Vagina (tissue), 2 donors: Measurements from ENCODE around the gene CAP2.

Experiments used
- CTCF ChIP-seq, 3 experiments: fragments of 450-650 bp in 2 of 3; fragments of 200-600 bp in 1 of 3; sonication (generic) in 1 of 3; IDR thresholded peaks; one replicate each; pipeline ENCODE4 v1.5.1; 2017 to 2019; ENCODE audit warnings: antibody characterized with exemption in 3 of 3, mild to moderate bottlenecking in 2 of 3, moderate library complexity in 2 of 3
- POLR2A ChIP-seq, 2 donors: fragments of 450-650 bp; IDR thresholded peaks; one replicate each; pipeline ENCODE4 v1.6.1; 2017; ENCODE audit warnings: antibody characterized with exemption in 2 of 2, mild to moderate bottlenecking in 2 of 2, moderate library complexity in 2 of 2

GRCh38 chr6:17472653-17473183 lies 79.3 kb downstream of the CAP2 start:
- TF ChIP-seq CTCF (IDR thresholded peaks at IDR 0.05): no peak
- no peak for TF ChIP-seq POLR2A (IDR thresholded peaks at IDR 0.05)
